ENCODE results near the gene ATP6AP1. TPM values are rescaled to one million over a fixed set of nuclear protein-coding genes. Genes with fewer than 3 reads are reported as not detected.

ATP6AP1 gene
- total and polyA plus RNA-seq, 10 of the 15 experiments (the other 5 are each of a cell fraction or from before 2014, with no cell fraction given), result 4.5 to 56.4 (median 32.0) TPM

GRCh38 chrX:154412468-154412867, 16.0 kb upstream of the ATP6AP1 start:
- RAD21 ChIA-PET (ENCODE audit: unreplicated experiment), result interaction anchor here (1.6 to 2.1 kb wide), 3 partner anchors 13 to 78 kb away, joined by 5 to 9 read pairs (median 5); partner anchors contain the start of gene SLC10A3
- Histone ChIP-seq H3K9me3 (replicated peaks; ENCODE audit: control insufficient read depth, insufficient read depth, low read length) (no peaks in the 10 kb centered on the region; the same call in 2 of the 3 replicates), H2AFZ (ENCODE audit: control insufficient read depth, low read depth, low read length) (peak overlapping the region; percentile 29), H3K4me3 (peak overlapping the region; percentile 81), H3K36me3 (ENCODE audit: control insufficient read depth in 2 of 2, insufficient read depth in 2 of 2, low read length in 1 of 2) (no peaks in the 10 kb centered on the region), H4K20me1 (ENCODE audit: control insufficient read depth, insufficient read depth) (no peaks in the 10 kb centered on the region), H3K4me1 (ENCODE audit: control insufficient read depth, insufficient read depth, low read length) (no peaks in the 10 kb centered on the region), H3K79me2 (ENCODE audit: control insufficient read depth, insufficient read depth, low read length) (peaks cover 7% of the 10 kb centered on the region), H3K27me3 (replicated peaks in 1 of 2; ENCODE audit: control insufficient read depth in 2 of 2, insufficient read depth in 2 of 2, low read length in 1 of 2) (no peaks in the 10 kb centered on the region), H3K9ac (ENCODE audit: control insufficient read depth, insufficient read depth, low read length) (peak overlapping the region; percentile 77), H3K4me2 (ENCODE audit: control insufficient read depth, insufficient read depth) (peak overlapping the region; percentile 77), H3K27ac (ENCODE audit: control insufficient read depth, insufficient read depth) (peak overlapping the region; percentile 86)
- POLR2A ChIA-PET, result interaction anchor here (0.5 to 4.6 kb wide), 10 partner anchors 9 to 78 kb away, joined by 3 to 32 read pairs (median 4); partner anchors contain the start of genes ATP6AP1 and SLC10A3
- CTCF ChIA-PET, result interaction anchor here (0.9 to 1.0 kb wide), 3 partner anchors 8 to 115 kb away, joined by 3 to 4 read pairs (median 4); no protein-coding TSS in a partner anchor
- in situ Hi-C loops (cut with MboI) (no loop called here), intact Hi-C loops (cut with micrococcal nuclease; ENCODE audit: unreplicated experiment) (no loop called here)
- FAIRE-seq, result no peak
- peak; percentile 70 for ATAC-seq
- 20% methylated on average over 4 of the region's 4 CpGs for WGBS (ENCODE audit: insufficient coverage, insufficient replicate concordance, low lambda C conversion rate, missing lambda C conversion rate)
- DNase-seq (ENCODE audit: low read depth, low spot score), result no peak
- SMC1A ChIA-PET (ENCODE audit: uncharacterized antibody, unreplicated experiment), result interaction anchor here (1.2 kb wide), 1 partner anchor 13 kb away, joined by 4 read pairs; no protein-coding TSS in a partner anchor
- no TSS peak for BruUV-seq (replicated peaks)
- TF ChIP-seq NR2C2 (IDR thresholded peaks at IDR 0.05; ENCODE audit: borderline replicate concordance, control insufficient read depth, insufficient read length, low read depth) (no peak), ZSCAN29 (IDR thresholded peaks at IDR 0.05) (no peak), HDAC2 (IDR thresholded peaks at IDR 0.05) (no peak), BMI1 (IDR thresholded peaks at IDR 0.05; ENCODE audit: borderline replicate concordance) (no peak), KAT2A (conservative IDR thresholded peaks at IDR 0.05; ENCODE audit: control insufficient read depth, low read depth, low read length) (no peak), TARDBP (IDR thresholded peaks at IDR 0.05; ENCODE audit: borderline replicate concordance) (no peak), PAX5 (IDR thresholded peaks at IDR 0.05; ENCODE audit: borderline replicate concordance, low read depth, low read length) (no peak), BRCA1 (IDR thresholded peaks at IDR 0.05; ENCODE audit: low read depth, low read length) (no peak)
- TF ChIP-seq, protein P1, sequence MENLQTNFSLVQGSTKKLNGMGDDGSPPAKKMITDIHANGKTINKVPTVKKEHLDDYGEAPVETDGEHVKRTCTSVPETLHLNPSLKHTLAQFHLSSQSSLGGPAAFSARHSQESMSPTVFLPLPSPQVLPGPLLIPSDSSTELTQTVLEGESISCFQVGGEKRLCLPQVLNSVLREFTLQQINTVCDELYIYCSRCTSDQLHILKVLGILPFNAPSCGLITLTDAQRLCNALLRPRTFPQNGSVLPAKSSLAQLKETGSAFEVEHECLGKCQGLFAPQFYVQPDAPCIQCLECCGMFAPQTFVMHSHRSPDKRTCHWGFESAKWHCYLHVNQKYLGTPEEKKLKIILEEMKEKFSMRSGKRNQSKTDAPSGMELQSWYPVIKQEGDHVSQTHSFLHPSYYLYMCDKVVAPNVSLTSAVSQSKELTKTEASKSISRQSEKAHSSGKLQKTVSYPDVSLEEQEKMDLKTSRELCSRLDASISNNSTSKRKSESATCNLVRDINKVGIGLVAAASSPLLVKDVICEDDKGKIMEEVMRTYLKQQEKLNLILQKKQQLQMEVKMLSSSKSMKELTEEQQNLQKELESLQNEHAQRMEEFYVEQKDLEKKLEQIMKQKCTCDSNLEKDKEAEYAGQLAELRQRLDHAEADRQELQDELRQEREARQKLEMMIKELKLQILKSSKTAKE (IDR thresholded peaks at IDR 0.05; ENCODE audit: low read depth, poor library complexity, severe bottlenecking), result no peak
- TF ChIP-seq, protein P2, sequence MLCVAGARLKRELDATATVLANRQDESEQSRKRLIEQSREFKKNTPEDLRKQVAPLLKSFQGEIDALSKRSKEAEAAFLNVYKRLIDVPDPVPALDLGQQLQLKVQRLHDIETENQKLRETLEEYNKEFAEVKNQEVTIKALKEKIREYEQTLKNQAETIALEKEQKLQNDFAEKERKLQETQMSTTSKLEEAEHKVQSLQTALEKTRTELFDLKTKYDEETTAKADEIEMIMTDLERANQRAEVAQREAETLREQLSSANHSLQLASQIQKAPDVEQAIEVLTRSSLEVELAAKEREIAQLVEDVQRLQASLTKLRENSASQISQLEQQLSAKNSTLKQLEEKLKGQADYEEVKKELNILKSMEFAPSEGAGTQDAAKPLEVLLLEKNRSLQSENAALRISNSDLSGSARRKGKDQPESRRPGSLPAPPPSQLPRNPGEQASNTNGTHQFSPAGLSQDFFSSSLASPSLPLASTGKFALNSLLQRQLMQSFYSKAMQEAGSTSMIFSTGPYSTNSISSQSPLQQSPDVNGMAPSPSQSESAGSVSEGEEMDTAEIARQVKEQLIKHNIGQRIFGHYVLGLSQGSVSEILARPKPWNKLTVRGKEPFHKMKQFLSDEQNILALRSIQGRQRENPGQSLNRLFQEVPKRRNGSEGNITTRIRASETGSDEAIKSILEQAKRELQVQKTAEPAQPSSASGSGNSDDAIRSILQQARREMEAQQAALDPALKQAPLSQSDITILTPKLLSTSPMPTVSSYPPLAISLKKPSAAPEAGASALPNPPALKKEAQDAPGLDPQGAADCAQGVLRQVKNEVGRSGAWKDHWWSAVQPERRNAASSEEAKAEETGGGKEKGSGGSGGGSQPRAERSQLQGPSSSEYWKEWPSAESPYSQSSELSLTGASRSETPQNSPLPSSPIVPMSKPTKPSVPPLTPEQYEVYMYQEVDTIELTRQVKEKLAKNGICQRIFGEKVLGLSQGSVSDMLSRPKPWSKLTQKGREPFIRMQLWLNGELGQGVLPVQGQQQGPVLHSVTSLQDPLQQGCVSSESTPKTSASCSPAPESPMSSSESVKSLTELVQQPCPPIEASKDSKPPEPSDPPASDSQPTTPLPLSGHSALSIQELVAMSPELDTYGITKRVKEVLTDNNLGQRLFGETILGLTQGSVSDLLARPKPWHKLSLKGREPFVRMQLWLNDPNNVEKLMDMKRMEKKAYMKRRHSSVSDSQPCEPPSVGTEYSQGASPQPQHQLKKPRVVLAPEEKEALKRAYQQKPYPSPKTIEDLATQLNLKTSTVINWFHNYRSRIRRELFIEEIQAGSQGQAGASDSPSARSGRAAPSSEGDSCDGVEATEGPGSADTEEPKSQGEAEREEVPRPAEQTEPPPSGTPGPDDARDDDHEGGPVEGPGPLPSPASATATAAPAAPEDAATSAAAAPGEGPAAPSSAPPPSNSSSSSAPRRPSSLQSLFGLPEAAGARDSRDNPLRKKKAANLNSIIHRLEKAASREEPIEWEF (IDR thresholded peaks at IDR 0.05; ENCODE audit: insufficient replicate concordance, low read depth, low read length), result no peak
- TF ChIP-seq, protein P3, sequence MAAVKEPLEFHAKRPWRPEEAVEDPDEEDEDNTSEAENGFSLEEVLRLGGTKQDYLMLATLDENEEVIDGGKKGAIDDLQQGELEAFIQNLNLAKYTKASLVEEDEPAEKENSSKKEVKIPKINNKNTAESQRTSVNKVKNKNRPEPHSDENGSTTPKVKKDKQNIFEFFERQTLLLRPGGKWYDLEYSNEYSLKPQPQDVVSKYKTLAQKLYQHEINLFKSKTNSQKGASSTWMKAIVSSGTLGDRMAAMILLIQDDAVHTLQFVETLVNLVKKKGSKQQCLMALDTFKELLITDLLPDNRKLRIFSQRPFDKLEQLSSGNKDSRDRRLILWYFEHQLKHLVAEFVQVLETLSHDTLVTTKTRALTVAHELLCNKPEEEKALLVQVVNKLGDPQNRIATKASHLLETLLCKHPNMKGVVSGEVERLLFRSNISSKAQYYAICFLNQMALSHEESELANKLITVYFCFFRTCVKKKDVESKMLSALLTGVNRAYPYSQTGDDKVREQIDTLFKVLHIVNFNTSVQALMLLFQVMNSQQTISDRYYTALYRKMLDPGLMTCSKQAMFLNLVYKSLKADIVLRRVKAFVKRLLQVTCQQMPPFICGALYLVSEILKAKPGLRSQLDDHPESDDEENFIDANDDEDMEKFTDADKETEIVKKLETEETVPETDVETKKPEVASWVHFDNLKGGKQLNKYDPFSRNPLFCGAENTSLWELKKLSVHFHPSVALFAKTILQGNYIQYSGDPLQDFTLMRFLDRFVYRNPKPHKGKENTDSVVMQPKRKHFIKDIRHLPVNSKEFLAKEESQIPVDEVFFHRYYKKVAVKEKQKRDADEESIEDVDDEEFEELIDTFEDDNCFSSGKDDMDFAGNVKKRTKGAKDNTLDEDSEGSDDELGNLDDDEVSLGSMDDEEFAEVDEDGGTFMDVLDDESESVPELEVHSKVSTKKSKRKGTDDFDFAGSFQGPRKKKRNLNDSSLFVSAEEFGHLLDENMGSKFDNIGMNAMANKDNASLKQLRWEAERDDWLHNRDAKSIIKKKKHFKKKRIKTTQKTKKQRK (IDR thresholded peaks at IDR 0.05; ENCODE audit: low read depth, low read length), result no peak

Data from GM12878 (cell line).